NCI-H460 (cell line): ENCODE data around the gene ASIC2. TPM values are rescaled to one million over a fixed set of nuclear protein-coding genes. Genes with fewer than 3 reads are reported as not detected.
"Not testable (repeated sequence)": the region's sequence is repeated elsewhere in the genome, so short reads cannot be mapped to it uniquely, and the experiment has no call there.

Source experiments
- DNase-seq: peaks from one replicate; pipeline ENCODE4 v3.0.0-alpha.2; 2016; ENCODE audit warnings: low read depth; ENCODE audit errors: extremely low read depth
- total RNA-seq: library from RNA; depleted of rRNA; stranded (reverse); fragments of >200 nt; shearing (Covaris generic); gene quantifications from 2 replicates; pipeline ENCODE4 v1.2.3, GENCODE V29; 2014

The ASIC2 gene
- total RNA-seq, 1 experiment from 2014 or later: not detected

DNA sequence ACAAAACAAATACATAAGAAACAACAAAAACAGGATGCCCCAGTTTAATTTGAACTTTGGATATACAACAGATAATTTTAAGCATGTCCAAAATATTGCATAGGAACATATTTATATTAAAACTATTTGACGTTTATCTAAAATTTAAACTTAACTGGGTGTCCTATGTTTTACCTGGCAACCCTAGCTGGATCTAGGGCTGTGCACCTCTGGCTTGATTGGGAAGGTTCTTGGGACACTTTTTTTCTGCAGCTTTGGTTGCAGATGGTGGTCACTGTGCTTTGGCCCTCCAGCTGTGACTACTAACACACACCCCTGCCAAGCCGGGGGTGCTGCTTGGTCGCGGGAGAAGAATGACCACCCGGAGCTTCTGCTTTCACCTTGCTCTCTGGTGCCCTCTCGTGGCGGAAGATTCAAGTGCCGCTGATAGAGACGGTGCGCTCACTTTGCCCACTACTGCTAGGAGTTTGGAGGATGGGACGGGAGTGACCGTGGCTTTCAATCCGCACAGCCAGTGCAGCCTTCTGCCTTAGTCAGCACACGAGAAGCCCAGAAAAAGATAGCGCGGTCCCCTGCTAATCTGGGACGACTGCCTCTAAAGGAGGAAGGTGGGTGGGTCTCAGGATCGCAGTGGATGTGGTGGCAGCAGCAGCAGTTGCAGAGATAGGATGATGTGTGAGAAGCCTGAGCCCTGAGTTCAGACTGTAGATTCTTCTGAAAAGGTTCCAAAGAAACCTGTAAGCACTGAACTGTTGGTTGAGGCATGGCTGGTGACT lies 294.8 kb downstream of the ASIC2 start:
- peak; percentile 56 for DNase-seq

DNA sequence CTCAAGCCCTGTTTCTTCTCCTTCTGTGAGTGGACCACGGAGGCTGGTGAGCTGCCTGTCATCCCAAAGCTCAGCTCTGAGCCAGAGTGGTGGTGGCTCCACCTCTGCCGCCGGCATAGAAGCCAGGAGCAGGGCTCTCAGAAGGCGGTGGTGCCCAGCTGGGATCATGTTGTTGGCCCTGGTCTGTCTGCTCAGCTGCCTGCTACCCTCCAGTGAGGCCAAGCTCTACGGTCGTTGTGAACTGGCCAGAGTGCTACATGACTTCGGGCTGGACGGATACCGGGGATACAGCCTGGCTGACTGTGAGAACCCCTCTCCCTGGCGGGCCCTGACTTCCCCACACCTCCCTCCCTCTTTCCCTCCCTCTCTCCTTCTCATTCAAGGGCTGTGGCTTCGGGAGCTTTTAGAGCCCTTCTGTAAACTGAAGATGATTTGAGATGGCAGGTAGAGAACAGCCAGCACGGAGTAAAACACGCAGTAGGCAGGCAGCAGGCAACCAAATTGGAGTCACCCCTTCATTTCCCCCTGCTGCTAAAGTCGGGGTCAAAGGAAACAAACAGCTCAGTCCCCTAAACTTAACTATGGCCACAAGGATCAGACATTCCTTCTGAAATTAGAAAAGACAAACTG lies 297.6 kb downstream of the ASIC2 start:
- no peak for DNase-seq

DNA sequence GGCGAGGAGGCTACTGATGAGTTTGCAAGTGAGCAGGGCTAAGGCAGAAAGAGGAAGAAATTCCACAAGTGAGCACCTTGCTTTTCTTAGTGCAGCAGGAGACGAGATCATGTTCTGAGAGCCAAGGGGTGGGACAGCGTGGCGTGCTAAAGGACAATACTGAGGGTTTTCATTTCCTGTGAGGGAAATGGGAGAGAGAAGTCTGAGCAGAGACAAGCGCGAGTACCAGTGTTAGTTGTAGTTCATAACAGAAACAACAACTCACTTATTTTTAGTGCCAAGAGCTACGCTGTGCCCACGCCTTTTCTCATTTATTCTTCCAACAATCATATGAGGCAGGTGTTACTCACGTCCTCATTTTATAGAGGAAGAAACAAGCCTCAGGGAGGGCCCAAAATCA lies 299.1 kb downstream of the ASIC2 start:
- no peak for DNase-seq

DNA sequence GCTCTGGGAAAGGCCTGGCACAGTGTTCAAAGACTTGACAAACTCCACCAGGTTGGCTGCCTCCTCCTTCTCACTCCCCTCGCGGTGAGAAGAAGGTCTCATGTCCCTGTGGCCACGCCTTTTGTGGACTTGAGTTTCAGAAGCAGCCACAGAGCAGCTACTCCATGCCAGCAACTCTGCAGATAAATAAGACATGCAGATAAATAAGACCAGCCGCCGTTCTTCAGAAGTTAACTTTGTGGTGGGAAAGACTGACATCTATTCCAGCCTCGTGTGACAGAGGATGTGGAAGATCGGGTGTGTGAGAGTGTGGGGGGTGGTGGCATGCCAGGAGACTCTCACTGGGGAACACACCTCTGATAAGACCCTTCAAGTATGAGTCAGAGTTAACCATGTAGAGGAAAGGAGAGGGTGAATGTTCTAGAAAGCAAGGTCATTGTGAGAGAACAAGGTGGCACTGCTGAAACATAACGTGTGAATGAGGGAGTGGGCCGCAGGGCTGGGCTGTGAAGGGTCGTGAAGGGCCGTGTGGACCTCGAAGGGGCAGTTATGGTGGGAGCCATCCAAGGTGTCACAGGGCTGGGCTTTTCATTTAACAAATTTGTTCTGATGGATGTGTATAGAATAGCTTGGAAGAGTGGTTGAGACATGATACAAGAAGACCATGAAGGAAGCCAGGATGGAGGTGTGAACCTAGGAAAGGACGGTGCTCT lies 300.6 kb downstream of the ASIC2 start:
- no peak for DNase-seq

DNA sequence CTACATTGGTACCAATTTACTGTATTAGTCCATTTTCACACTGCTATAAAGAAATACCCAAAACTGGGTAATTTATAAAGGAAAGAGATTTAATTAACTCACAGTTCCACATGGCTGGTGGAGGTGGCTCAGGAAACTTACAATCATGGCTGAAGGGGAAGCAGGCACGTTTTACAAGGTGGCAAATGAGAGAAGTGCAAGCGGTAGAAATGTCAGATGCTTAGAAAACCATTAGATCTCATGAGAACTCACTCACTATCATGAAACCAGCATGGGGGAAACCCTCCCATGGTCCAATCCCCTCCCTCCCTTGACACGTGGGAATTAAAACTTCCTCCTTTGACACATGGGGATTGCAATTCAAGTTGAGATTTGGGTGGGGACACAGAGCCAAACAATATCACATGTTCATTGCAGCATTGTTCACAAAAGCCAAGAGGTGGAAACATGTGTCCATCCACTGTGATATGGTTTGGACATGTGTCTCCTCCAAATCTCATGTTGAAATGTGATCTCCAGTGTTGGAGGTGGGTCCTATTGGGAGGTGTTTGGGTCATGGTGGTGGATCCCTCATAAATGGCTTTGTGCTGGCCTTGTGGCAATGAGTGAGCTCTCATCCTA lies 304.5 kb downstream of the ASIC2 start:
- no peak for DNase-seq

DNA sequence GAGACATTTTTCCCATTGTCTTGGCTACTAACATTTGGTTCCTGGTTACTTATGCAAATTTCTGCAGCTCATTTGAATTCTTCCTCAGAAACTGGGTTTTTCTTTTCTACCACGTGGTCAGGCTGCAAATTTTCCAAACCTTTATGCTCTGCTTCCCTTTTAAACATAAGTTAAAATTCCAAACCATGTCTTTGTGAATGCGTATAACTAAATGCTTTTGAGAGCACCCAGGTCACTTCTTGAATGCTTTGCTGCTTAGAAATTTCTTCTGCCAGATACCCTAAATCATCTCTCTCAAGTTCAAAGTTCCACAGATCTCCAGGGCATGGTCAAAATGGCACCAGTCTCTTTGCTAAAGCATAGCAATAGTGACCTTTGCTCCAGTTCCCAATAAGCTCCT lies 305.2 kb downstream of the ASIC2 start:
- DNase-seq: not testable (repeated sequence)

DNA sequence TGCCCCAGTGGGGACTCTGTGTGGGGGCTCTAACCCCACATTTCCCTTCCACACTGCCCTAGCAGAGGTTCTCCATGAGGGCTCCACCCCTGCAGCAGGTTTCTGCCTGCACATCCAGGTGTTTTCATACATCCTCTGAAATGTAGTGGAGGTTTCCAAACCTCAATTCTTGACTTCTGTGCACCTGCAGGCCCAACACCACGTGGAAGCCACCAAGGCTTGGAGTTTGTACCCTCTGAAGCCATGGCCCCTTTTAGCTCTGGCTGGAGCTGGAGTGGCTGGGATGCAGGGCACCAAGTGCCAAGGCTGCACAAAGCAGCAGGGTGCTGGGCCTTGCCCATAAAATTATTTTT lies 305.7 kb downstream of the ASIC2 start:
- not testable (repeated sequence) for DNase-seq

DNA sequence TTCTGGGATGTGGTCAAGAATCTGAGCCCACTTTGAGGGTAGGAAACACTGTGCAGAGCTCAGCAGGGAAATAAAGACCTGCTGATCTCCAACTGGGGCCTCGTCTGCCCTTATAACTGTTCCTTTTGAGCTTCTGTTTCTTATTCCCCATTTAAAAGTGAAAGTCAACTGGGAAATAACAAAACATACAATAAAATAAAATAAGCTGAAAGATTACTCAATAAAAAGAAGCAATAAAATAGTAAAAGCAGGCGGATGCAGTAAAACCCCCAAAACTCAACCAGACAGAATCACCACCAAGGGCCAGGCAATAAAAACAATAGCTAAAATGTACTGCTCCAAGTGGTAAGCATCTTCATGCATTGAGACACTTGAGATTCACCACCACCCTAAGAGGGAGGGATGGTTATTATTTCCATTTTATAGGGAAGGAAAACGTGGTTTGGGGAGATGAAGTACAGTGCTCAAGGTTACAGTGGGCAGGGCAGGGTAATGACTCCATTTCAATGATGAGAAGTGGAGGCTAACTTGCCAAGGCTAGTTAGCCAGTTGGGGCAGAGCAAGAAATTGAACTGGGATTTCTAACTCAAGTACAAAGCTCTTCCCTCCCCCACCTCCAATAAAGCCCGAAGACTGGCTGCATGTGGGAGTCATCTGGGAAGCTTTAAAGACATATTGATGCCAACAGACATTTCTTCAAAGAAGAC lies 307.9 kb downstream of the ASIC2 start:
- no peak for DNase-seq

DNA sequence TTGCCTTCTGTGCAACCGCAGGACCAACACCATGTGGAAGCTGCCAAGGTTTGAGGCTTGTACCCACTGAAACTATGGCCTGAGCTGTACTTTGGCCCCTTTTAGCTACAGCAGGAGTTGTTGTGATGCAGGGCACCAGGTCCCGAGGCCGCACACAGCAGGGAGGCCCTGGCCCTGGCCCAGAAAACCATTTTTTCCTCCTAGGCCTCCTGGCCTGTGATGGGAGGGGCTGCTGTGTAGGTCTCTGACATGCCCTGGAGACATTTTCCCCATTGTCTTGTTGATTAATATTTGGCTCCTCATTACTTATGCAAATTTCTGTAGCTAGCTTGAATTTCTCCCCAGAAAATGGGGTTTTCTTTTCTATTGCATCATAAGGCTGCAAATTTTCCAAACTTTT lies 311.5 kb downstream of the ASIC2 start:
- not testable (repeated sequence) for DNase-seq

DNA sequence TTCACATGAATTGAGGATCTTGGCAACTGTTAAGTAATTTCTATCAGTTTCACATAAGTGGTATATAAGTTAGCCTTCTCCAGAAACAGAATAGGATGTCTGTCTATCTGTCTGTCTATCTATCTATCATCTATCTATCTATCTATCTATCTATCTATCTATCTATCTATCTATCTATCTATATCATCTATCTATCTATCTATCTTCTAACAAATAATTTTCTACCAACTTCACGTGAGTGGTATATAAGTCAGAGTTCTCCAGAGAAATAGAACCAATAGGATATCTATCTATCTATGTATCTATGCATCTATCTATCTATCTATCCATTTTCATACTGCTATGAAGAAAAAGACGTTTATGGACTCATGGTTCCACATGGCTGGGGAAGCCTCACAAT lies 312.9 kb downstream of the ASIC2 start:
- DNase-seq: no peak

DNA sequence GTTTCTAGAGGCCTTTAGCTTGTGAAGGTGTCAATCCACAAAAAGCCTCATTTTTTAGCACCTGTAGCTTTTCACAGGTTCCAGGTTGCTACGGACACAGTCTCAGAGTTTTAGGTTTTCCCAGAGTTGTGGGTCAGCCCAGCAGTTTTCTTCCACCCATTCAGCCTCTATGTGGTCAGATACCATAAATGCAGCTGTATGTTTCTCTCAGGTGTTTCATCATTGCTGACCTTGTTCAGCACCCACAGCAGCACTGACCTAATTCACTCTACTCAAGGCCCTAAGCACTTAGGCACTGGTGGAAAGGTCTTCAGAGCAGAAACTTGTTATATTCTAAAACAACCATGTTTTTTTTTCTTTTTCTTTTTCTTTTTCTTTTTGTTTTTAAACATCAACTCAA lies 316.5 kb downstream of the ASIC2 start:
- no peak for DNase-seq

DNA sequence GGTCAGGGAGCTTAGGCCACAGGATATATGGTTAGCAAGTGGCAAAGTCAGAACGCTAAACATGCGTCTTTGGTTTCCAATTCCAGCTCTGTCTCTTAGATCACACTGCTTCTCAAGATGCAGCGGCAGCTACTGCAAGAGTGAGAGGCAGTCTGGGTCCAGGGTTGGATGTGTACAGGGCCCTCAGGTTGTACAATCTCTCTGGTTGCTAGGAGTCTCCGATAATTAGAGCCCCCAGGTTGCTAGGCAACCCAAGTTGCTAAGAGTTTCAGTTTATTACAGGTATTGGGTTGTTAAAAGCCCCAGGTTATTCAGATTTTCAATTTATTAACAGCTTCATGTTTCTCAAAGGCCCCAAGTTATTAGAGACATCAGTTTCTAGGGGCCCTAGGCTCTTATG lies 317.0 kb downstream of the ASIC2 start:
- no peak for DNase-seq

DNA sequence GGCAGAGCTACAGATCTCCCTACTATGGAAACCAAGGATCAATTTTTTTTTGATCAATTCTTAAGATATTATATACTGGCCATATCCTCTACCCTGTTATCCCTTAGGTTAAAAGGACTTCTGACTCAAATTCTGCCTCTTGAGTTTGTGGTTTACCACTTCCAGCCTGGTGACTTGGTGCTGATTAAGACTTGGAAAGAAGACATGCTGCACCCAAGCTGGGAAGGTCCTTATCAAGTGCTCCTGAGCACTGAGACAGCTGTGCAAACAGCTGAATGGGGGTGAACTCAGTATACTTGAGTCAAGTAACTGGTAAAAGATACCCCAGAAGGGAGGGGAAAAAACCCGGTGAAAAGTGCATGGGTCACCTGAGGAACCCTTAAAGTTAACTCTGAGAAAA lies 321.9 kb downstream of the ASIC2 start:
- no peak for DNase-seq

DNA sequence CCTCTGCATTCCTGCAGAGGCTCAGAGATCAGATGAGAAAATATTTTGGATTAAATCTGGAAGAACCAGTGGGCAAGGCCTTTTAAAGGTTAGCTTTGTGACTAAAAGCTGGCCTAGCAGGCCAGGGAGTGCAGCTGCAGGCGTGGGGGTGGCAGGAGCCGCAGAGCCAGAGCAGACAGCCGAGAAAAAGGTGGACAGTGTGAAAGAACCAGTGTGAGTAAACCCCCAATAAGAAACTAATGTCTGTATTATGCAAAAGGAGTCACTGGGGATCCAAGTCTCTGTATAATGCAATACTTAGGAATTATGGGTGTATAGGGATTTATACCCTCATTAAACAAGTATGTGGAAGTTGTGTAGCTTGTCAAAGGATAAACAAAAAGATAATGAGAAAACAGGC lies 322.8 kb downstream of the ASIC2 start:
- no peak for DNase-seq

DNA sequence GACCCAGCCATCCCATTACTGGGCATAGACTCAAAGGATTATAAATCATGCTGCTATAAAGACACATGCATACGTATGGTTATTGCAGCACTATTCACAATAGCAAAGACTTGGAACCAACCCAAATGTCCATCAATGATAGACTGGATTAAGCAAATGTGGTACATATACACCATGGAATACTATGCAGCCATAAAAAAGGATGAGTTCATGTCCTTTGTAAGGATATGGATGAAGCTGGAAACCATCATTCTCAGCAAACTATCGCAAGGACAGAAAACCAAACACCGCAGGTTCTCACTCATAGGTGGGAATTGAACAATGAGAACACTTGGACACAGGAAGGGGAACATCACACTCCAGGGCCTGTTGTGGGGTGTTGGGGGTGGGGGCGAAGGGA lies 323.9 kb downstream of the ASIC2 start:
- DNase-seq: not testable (repeated sequence)

DNA sequence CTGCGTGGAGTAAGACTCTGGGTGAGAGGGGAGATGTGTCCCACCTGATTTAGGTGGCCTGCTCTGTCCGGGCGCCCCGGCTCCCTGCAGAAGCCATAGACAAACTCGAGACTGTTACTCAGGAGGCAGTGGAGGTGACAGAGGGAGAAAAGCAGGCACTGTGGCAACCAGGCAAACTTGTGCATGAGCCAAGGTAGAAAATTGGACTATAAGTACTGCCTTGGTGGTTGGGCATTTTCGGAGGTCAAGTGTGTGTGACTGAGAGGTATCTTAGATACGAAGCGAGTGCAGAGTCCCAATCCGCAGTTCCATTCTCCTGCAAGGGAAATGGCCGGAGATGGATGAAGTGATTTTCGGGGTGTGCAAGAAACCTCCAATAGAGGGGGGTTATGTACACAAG lies 328.6 kb downstream of the ASIC2 start:
- DNase-seq: no peak
